CD14-positive monocyte (primary cell): ENCODE data around the gene SNAP47. TPM values are rescaled to one million over a fixed set of nuclear protein-coding genes. Genes with fewer than 3 reads are reported as not detected.

Experiments
- DNase-seq, 3 donors: peaks; one replicate each; pipeline ENCODE4 v3.0.0-alpha.2; 2011 to 2022
- H2AFZ ChIP-seq: 2 replicates; pipeline ENCODE4 v1.6.0; 2012; ENCODE audit warnings: mild to moderate bottlenecking, low read depth, low read length, inconsistent platforms; ENCODE audit not compliant: insufficient read depth, poor library complexity, severe bottlenecking
- H3K27ac ChIP-seq, 2 donors: 1 replicate in 1 of 2; 2 replicates in 1 of 2; pipeline ENCODE4 v1.5.1; 2012 to 2013; ENCODE audit warnings: low read length in 2 of 2, control low read depth in 1 of 2, inconsistent platforms in 1 of 2, low read depth in 1 of 2, mild to moderate bottlenecking in 1 of 2
- H3K27me3 ChIP-seq, 2 donors: one replicate each; pipeline versions ENCODE4 v1.6.0 to v1.6.1; 2011 to 2013; ENCODE audit warnings: low read length in 2 of 2; ENCODE audit not compliant: control insufficient read depth in 2 of 2, insufficient read depth in 2 of 2
- H3K36me3 ChIP-seq, 2 donors: replicated peaks in 1 of 2; 1 replicate in 1 of 2; 2 replicates in 1 of 2; pipeline versions ENCODE4 v1.5.1 to v1.6.1; 2012 to 2013; ENCODE audit warnings: low read length in 2 of 2, control low read depth in 1 of 2, inconsistent platforms in 1 of 2, mild to moderate bottlenecking in 1 of 2; ENCODE audit not compliant: insufficient read depth in 2 of 2, control insufficient read depth in 1 of 2
- H3K4me1 ChIP-seq, 2 donors: 1 replicate in 1 of 2; 2 replicates in 1 of 2; pipeline versions ENCODE4 v1.5.1 to v1.6.1; 2012 to 2013; ENCODE audit warnings: low read length in 2 of 2, control low read depth in 1 of 2, inconsistent platforms in 1 of 2, mild to moderate bottlenecking in 1 of 2, moderate library complexity in 1 of 2; ENCODE audit not compliant: insufficient read depth in 2 of 2, control insufficient read depth in 1 of 2
- H3K4me2 ChIP-seq: replicated peaks from 2 replicates; pipeline ENCODE3; 2012; ENCODE audit warnings: low read length, moderate library complexity, mild to moderate bottlenecking; ENCODE audit not compliant: poor library complexity, severe bottlenecking; ENCODE audit errors: extremely low read depth
- H3K4me3 ChIP-seq, 3 experiments: fragments of 200-600 bp in 1 of 3; sonication (generic) in 1 of 3; replicated peaks in 1 of 3; 1 replicate in 2 of 3; 2 replicates in 1 of 3; pipeline ENCODE4 v1.5.1; 2011 to 2013; ENCODE audit warnings: low read length in 3 of 3, mild to moderate bottlenecking in 3 of 3, control low read depth in 2 of 3, low read depth in 2 of 3, inconsistent platforms in 1 of 3, moderate library complexity in 1 of 3
- H3K79me2 ChIP-seq: 2 replicates; pipeline ENCODE4 v1.6.0; 2012; ENCODE audit warnings: mild to moderate bottlenecking, control low read depth, inconsistent platforms, low read length, moderate library complexity; ENCODE audit not compliant: insufficient read depth
- H3K9ac ChIP-seq: 2 replicates; pipeline ENCODE4 v1.6.0; 2017; ENCODE audit warnings: low read length, mild to moderate bottlenecking; ENCODE audit not compliant: insufficient read depth, poor library complexity, severe bottlenecking
- H3K9me3 ChIP-seq, 2 donors: replicated peaks in 1 of 2; 1 replicate in 1 of 2; 2 replicates in 1 of 2; pipeline versions ENCODE4 v1.5.1 to v1.6.1; 2012 to 2013; ENCODE audit warnings: low read length in 2 of 2, control low read depth in 1 of 2; ENCODE audit not compliant: control insufficient read depth in 1 of 2, insufficient read depth in 1 of 2
- H4K20me1 ChIP-seq: 2 replicates; pipeline ENCODE4 v1.6.0; 2012; ENCODE audit warnings: mild to moderate bottlenecking, low read length, control low read depth, moderate library complexity; ENCODE audit not compliant: insufficient read depth
- H3K27ac Mint-ChIP-seq, 7 donors: one replicate each; pipeline ENCODE4 v1.8.0; 2020; ENCODE audit warnings: mild to moderate bottlenecking in 7 of 7, mixed read lengths in 7 of 7, moderate library complexity in 6 of 7, inconsistent platforms in 2 of 7
- H3K27me3 Mint-ChIP-seq, 3 donors: one replicate each; pipeline ENCODE4 v1.8.0; 2021 to 2022; ENCODE audit warnings: low read depth in 3 of 3, mild to moderate bottlenecking in 3 of 3, mixed read lengths in 3 of 3, moderate library complexity in 3 of 3, inconsistent platforms in 1 of 3
- H3K36me3 Mint-ChIP-seq, 2 donors: one replicate each; pipeline ENCODE4 v1.8.0; 2020; ENCODE audit warnings: mixed read lengths in 2 of 2, inconsistent platforms in 1 of 2, mild to moderate bottlenecking in 1 of 2
- H3K4me1 Mint-ChIP-seq: one replicate; pipeline ENCODE4 v1.8.0; 2020; ENCODE audit warnings: mild to moderate bottlenecking, mixed read lengths
- H3K4me3 Mint-ChIP-seq, 2 donors: one replicate each; pipeline ENCODE4 v1.8.0; 2020; ENCODE audit warnings: mild to moderate bottlenecking in 2 of 2, mixed read lengths in 2 of 2, moderate library complexity in 1 of 2
- H3K9me3 Mint-ChIP-seq, 7 donors: one replicate each; pipeline ENCODE4 v1.8.0; 2020 to 2022; ENCODE audit warnings: mixed read lengths in 7 of 7, mild to moderate bottlenecking in 6 of 7, moderate library complexity in 6 of 7, inconsistent platforms in 2 of 7
- CTCF ChIP-seq: fragments of 200-600 bp; IDR thresholded peaks from one replicate; pipeline ENCODE4 v1.8.0; 2022; ENCODE audit warnings: antibody characterized with exemption, mild to moderate bottlenecking
- WGBS: methylation state at CpG from one replicate; pipeline ENCODE4 v1.1.5; 2013; ENCODE audit warnings: missing lambda C conversion rate; ENCODE audit not compliant: insufficient coverage; 5-methylcytosine and 5-hydroxymethylcytosine counted together
- intact Hi-C, 2 donors: fragments of 100-400 bp; cut with micrococcal nuclease; formaldehyde crosslinking; loops; one replicate each; pipeline versions ENCODE4 v1.15.0 to v1.15.1; 2023
- polyA plus RNA-seq, 3 donors: library from polyadenylated mRNA; depleted of rRNA in 1 of 3; unstranded in 2 of 3; stranded (reverse) in 1 of 3; fragments of 300-500 nt in 2 of 3; fragments of >200 nt in 1 of 3; fragmentation: Illumina TruSeq in 2 of 3; gene quantifications; 1 replicate in 2 of 3; 2 replicates in 1 of 3; pipeline ENCODE4 v1.2.3, GENCODE V29; 2012 to 2021

SNAP47 gene
- polyA plus RNA-seq, 3 donors, result 15.4 to 25.0 (median 20.5) TPM

GRCh38 chr1:227769936-227770494 lies 34.8 kb downstream of the SNAP47 start:
- no peaks in the 10 kb centered on the region for H3K27me3 Mint-ChIP-seq
- intact Hi-C loops, result no loop called here

GRCh38 chr1:227770812-227771211 lies 35.6 kb downstream of the SNAP47 start:
- H3K27me3 ChIP-seq, result no peaks in the 10 kb centered on the region
- H3K27ac ChIP-seq, result no peak overlapping the region
- peaks cover 20 to 46% of the 10 kb centered on the region in 2 donors for H3K36me3 ChIP-seq
- H3K79me2 ChIP-seq, result no peaks in the 10 kb centered on the region
- no peak overlapping the region for H3K9ac ChIP-seq
- no peaks in the 10 kb centered on the region for H4K20me1 ChIP-seq
- intact Hi-C loops, result no loop called here
- no peak overlapping the region for H3K27ac Mint-ChIP-seq
- no peak overlapping the region for H3K4me3 ChIP-seq
- H3K4me3 Mint-ChIP-seq, result no peak overlapping the region
- peaks cover 9% of the 10 kb centered on the region for H3K4me1 Mint-ChIP-seq
- no peaks in the 10 kb centered on the region for H3K27me3 Mint-ChIP-seq
- H3K4me1 ChIP-seq, result peaks cover 0 to 5% of the 10 kb centered on the region in 2 donors
- no peak overlapping the region for H3K4me2 ChIP-seq
- WGBS, result 100% methylated on average over 8 of the region's 13 CpGs
- no peak overlapping the region for H2AFZ ChIP-seq
- no peak for TF ChIP-seq CTCF
- H3K9me3 Mint-ChIP-seq, result no peaks in the 10 kb centered on the region
- peaks cover 48 to 54% of the 10 kb centered on the region in 2 donors for H3K36me3 Mint-ChIP-seq
- no peaks in the 10 kb centered on the region for H3K9me3 ChIP-seq
- DNase-seq, result no peak

More at GRCh38 chr1:227769936-227770494, 34.8 kb downstream of the SNAP47 start:
- no peak overlapping the region for H3K4me2 ChIP-seq
- peaks cover 0 to 6% of the 10 kb centered on the region in 2 donors for H3K4me1 ChIP-seq
- H2AFZ ChIP-seq, result no peak overlapping the region
- WGBS, result 96% methylated on average over 11 of the region's 15 CpGs
- H3K27ac ChIP-seq, result no peak overlapping the region
- H3K36me3 ChIP-seq, result peaks cover 17 to 40% of the 10 kb centered on the region in 2 donors
- no peaks in the 10 kb centered on the region for H3K79me2 ChIP-seq
- no peak overlapping the region for H3K27ac Mint-ChIP-seq
- no peak overlapping the region for H3K9ac ChIP-seq
- H3K4me3 ChIP-seq, result no peak overlapping the region
- H3K9me3 Mint-ChIP-seq, result no peaks in the 10 kb centered on the region
- peaks cover 48 to 52% of the 10 kb centered on the region in 2 donors for H3K36me3 Mint-ChIP-seq
- no peak overlapping the region for H3K4me3 Mint-ChIP-seq
- no peak for DNase-seq
- H3K27me3 ChIP-seq, result no peaks in the 10 kb centered on the region
- no peak for TF ChIP-seq CTCF
- H3K9me3 ChIP-seq, result no peaks in the 10 kb centered on the region
- no peaks in the 10 kb centered on the region for H4K20me1 ChIP-seq
- peaks cover 13% of the 10 kb centered on the region for H3K4me1 Mint-ChIP-seq
